Astrocyte (in vitro differentiated cells and primary cell): ENCODE data around the gene DQX1. TPM values are rescaled to one million over a fixed set of nuclear protein-coding genes. Genes with fewer than 3 reads are reported as not detected.

ENCODE experiments used
- DNase-seq: peaks from one replicate; pipeline ENCODE4 v3.0.0-alpha.2; 2010; ENCODE audit warnings: low read depth
- FAIRE-seq: peaks from 2 replicates; lab custom pipeline; 2011; peaks lifted over from hg19 to GRCh38; lab: Jason Lieb, UNC
- H2AFZ ChIP-seq: 2 replicates; pipeline ENCODE4 v1.6.0; 2012; ENCODE audit warnings: low read depth, low read length, inconsistent platforms
- H3K27ac ChIP-seq: 2 replicates; pipeline ENCODE4 v1.5.1; 2011; ENCODE audit warnings: low read depth, low read length, inconsistent platforms
- H3K27me3 ChIP-seq: 2 replicates; pipeline ENCODE4 v1.6.0; 2011; ENCODE audit warnings: low read length, inconsistent platforms; ENCODE audit not compliant: insufficient read depth
- H3K36me3 ChIP-seq: 2 replicates; pipeline ENCODE4 v1.5.1; 2011; ENCODE audit warnings: low read length, inconsistent platforms; ENCODE audit not compliant: insufficient read depth
- H3K4me1 ChIP-seq: 2 replicates; pipeline ENCODE4 v1.5.1; 2011; ENCODE audit warnings: low read length, inconsistent platforms; ENCODE audit not compliant: insufficient read depth
- H3K4me2 ChIP-seq: 2 replicates; pipeline ENCODE4 v1.6.0; 2012; ENCODE audit warnings: low read length, inconsistent platforms
- H3K4me3 ChIP-seq: 2 replicates; pipeline ENCODE4 v1.5.1; 2011; ENCODE audit warnings: low read depth, mild to moderate bottlenecking, low read length, inconsistent platforms; ENCODE audit not compliant: insufficient read depth
- H3K79me2 ChIP-seq: 2 replicates; pipeline ENCODE4 v1.6.0; 2012; ENCODE audit warnings: mild to moderate bottlenecking, low read length, inconsistent platforms; ENCODE audit not compliant: insufficient read depth
- H3K9ac ChIP-seq: 2 replicates; pipeline ENCODE4 v1.6.0; 2012; ENCODE audit warnings: mild to moderate bottlenecking, low read length, inconsistent platforms
- H3K9me3 ChIP-seq: 2 replicates; pipeline ENCODE4 v1.5.1; 2012; ENCODE audit warnings: low read depth, mild to moderate bottlenecking, low read length, inconsistent platforms; ENCODE audit not compliant: insufficient read depth
- H4K20me1 ChIP-seq: 2 replicates; pipeline ENCODE4 v1.6.0; 2012; ENCODE audit warnings: low read length, inconsistent platforms; ENCODE audit not compliant: insufficient read depth
- H3K27ac Mint-ChIP-seq: one replicate; pipeline ENCODE4 v1.8.0; 2021; ENCODE audit warnings: mild to moderate bottlenecking, mixed read lengths; ENCODE audit not compliant: unreplicated experiment
- H3K27me3 Mint-ChIP-seq: one replicate; pipeline ENCODE4 v1.8.0; 2021; ENCODE audit warnings: low read depth, mixed read lengths; ENCODE audit not compliant: unreplicated experiment
- H3K36me3 Mint-ChIP-seq: one replicate; pipeline ENCODE4 v1.8.0; 2021; ENCODE audit warnings: low read depth, mixed read lengths; ENCODE audit not compliant: unreplicated experiment
- H3K4me1 Mint-ChIP-seq: one replicate; pipeline ENCODE4 v1.8.0; 2021; ENCODE audit warnings: low read depth, mixed read lengths; ENCODE audit not compliant: unreplicated experiment
- H3K4me3 Mint-ChIP-seq: one replicate; pipeline ENCODE4 v1.8.0; 2021; ENCODE audit warnings: mild to moderate bottlenecking, moderate library complexity, mixed read lengths; ENCODE audit not compliant: unreplicated experiment
- H3K9me3 Mint-ChIP-seq: one replicate; pipeline ENCODE4 v1.8.0; 2021; ENCODE audit warnings: mild to moderate bottlenecking, mixed read lengths; ENCODE audit not compliant: unreplicated experiment
- EZH2 ChIP-seq: IDR thresholded peaks from 2 replicates; pipeline ENCODE4 v1.6.1; 2012; ENCODE audit warnings: mild to moderate bottlenecking, low read length, inconsistent platforms; ENCODE audit not compliant: insufficient read depth
- total RNA-seq: library from RNA; stranded (reverse); gene quantifications from 2 replicates; pipeline ENCODE4 v1.2.1, GENCODE V29; 2021
- TF ChIP-seq, protein P1 (sequence below): IDR thresholded peaks from 2 replicates; pipeline ENCODE4 v1.5.1; 2011; ENCODE audit warnings: low read depth, mild to moderate bottlenecking, inconsistent platforms, low read length, moderate library complexity; ENCODE audit not compliant: insufficient read depth

DQX1 gene
- total RNA-seq, 1 donor from 2014 or later, result 0.73 TPM

GRCh38 chr2:74527741-74528140 lies 1.7 kb upstream of the DQX1 start:
- peaks cover 22% of the 10 kb centered on the region for H3K36me3 ChIP-seq
- Mint-ChIP-seq H3K27ac (no peak overlapping the region), H3K4me3 (peak overlapping the region; percentile 96), H3K27me3 (peaks cover 8% of the 10 kb centered on the region), H3K36me3 (peaks cover 12% of the 10 kb centered on the region), H3K4me1 (peaks cover 11% of the 10 kb centered on the region), H3K9me3 (peaks cover 3% of the 10 kb centered on the region)
- FAIRE-seq (no peak), DNase-seq (no peak)
- H4K20me1 ChIP-seq, result peaks cover 40% of the 10 kb centered on the region
- H2AFZ ChIP-seq, result no peak overlapping the region
- no peaks in the 10 kb centered on the region for H3K27me3 ChIP-seq
- no peak overlapping the region for H3K27ac ChIP-seq
- H3K9me3 ChIP-seq, result no peaks in the 10 kb centered on the region
- H3K4me1 ChIP-seq, result peaks cover 19% of the 10 kb centered on the region
- peaks cover 41% of the 10 kb centered on the region for H3K79me2 ChIP-seq
- H3K4me3 ChIP-seq, result no peak overlapping the region
- H3K9ac ChIP-seq, result peak overlapping the region; percentile 93
- peak overlapping the region; percentile 98 for H3K4me2 ChIP-seq
- no peak for TF ChIP-seq EZH2
- TF ChIP-seq, protein P1, sequence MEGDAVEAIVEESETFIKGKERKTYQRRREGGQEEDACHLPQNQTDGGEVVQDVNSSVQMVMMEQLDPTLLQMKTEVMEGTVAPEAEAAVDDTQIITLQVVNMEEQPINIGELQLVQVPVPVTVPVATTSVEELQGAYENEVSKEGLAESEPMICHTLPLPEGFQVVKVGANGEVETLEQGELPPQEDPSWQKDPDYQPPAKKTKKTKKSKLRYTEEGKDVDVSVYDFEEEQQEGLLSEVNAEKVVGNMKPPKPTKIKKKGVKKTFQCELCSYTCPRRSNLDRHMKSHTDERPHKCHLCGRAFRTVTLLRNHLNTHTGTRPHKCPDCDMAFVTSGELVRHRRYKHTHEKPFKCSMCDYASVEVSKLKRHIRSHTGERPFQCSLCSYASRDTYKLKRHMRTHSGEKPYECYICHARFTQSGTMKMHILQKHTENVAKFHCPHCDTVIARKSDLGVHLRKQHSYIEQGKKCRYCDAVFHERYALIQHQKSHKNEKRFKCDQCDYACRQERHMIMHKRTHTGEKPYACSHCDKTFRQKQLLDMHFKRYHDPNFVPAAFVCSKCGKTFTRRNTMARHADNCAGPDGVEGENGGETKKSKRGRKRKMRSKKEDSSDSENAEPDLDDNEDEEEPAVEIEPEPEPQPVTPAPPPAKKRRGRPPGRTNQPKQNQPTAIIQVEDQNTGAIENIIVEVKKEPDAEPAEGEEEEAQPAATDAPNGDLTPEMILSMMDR, result no peak

DNA sequence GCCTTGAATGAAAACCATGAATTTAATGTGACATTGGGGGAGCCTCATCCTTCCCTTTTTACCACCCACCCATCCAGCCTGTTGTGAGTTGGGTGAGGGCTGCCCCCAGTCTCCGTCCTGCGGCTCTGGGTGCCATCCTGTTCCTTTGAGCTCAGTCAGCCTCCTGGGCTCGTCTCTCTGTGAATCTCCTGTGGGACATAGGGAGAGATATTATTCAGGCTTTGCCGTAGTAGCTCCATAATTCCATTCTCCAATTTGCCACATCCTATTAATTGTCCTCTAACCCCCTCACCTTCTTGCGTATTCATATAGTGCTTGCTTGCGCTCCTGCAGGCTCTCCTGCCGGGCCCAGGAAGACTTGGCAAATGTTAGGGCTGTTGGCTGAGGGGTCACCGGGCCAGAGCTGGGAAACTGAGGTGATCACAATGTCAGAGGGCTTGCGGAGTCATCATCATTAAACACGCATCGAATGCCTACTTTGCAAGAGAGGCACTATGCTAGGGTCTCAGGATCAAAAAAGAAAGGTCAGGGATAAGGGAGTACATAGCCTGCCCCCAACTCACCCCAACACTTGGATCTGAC lies 709 bp upstream of the DQX1 start:
- FAIRE-seq (no peak), DNase-seq (no peak)
- Histone ChIP-seq H3K79me2 (peaks cover 41% of the 10 kb centered on the region), H3K4me2 (no peak overlapping the region), H4K20me1 (peaks cover 34% of the 10 kb centered on the region), H3K36me3 (peaks cover 19% of the 10 kb centered on the region), H3K27ac (no peak overlapping the region), H3K4me1 (peaks cover 19% of the 10 kb centered on the region), H3K9me3 (no peaks in the 10 kb centered on the region), H3K9ac (no peak overlapping the region), H2AFZ (no peak overlapping the region), H3K27me3 (no peaks in the 10 kb centered on the region), H3K4me3 (no peak overlapping the region)
- Mint-ChIP-seq H3K27ac (no peak overlapping the region), H3K9me3 (peaks cover 5% of the 10 kb centered on the region), H3K27me3 (peaks cover 18% of the 10 kb centered on the region), H3K4me3 (no peak overlapping the region), H3K4me1 (peaks cover 11% of the 10 kb centered on the region), H3K36me3 (peaks cover 11% of the 10 kb centered on the region)
- TF ChIP-seq, protein P1, result no peak
- TF ChIP-seq EZH2, result no peak

DNA sequence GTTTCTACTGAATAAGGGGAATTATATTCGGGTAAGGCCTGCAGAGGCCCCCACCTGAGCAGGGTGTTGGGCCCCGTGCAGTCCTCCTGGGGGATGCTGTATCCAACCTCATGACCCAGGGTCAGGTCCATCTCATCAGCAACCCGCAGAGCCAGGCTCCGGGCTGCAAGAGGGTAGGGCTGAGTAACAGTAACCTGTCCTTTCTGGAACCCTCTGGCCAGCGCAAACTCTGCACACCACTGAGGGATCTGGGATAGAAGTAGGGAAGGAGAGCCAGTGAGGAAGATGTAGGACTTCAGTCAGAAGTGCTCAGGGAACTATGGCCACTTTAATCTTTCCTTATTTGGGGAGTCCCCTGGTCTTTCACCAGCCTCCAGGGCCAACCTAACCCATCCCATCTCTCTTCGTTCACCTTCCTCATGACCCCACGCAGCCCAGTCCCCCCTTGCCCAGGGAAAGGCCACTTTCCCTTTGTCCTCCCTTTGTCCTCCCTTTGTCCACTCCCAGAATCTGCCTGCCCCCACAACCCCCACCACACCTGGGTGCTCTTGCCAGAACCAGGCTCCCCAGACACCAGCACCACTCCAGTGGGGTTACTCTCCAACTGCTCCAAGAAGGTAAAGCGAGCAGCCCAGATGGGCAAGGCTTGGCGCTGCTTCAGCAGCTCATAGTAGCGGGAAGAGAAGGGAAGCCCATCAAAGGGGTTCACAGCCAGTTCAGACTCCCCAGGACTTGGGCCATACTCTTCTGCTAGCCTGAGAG lies 895 bp downstream of the DQX1 start:
- Histone ChIP-seq H3K27me3 (peaks cover 8% of the 10 kb centered on the region), H3K27ac (no peak overlapping the region), H3K4me1 (peaks cover 11% of the 10 kb centered on the region), H3K79me2 (peaks cover 33% of the 10 kb centered on the region), H4K20me1 (peaks cover 25% of the 10 kb centered on the region), H3K4me3 (no peak overlapping the region), H3K4me2 (no peak overlapping the region), H3K36me3 (peaks cover 19% of the 10 kb centered on the region), H3K9ac (no peak overlapping the region), H3K9me3 (no peaks in the 10 kb centered on the region), H2AFZ (no peak overlapping the region)
- Mint-ChIP-seq H3K9me3 (peaks cover 5% of the 10 kb centered on the region), H3K27ac (no peak overlapping the region), H3K27me3 (peaks cover 29% of the 10 kb centered on the region), H3K36me3 (peaks cover 11% of the 10 kb centered on the region), H3K4me1 (peaks cover 5% of the 10 kb centered on the region), H3K4me3 (no peak overlapping the region)
- DNase-seq (no peak), FAIRE-seq (no peak)
- TF ChIP-seq EZH2, result no peak
- TF ChIP-seq, protein P1, result no peak
